Measurements from ENCODE around the gene ITPA.
"Not testable (repeated sequence)": the region's sequence is repeated elsewhere in the genome, so short reads cannot be mapped to it uniquely, and the experiment has no call there.

The ITPA gene

DNA sequence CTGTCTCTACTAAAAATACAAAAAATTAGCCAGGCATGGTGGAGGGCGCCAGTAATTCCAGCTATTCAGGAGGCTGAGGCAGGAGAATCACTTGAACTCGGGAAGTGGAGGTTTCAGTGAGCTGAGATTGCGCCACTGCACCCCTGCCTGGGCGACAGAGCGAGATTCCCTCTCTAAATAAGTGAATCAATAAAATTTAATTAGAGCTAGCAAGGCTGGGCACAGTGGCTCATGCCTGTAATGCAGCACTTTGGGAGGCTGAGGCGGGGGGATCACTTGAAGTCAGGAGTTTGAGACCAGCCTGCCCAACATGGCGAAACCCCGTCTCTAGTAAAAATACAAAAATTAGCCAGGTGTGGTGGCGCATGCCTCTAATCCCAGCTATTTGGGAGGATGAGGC lies 21.4 kb upstream of the ITPA start:
- not testable (repeated sequence) for H3K36me3 Mint-ChIP-seq; H3K4me3 Mint-ChIP-seq; H3K4me1 Mint-ChIP-seq (ENCODE audit: low read depth); H3K27ac Mint-ChIP-seq; H3K27me3 Mint-ChIP-seq; H3K9me3 Mint-ChIP-seq (ENCODE audit: low read depth)

DNA sequence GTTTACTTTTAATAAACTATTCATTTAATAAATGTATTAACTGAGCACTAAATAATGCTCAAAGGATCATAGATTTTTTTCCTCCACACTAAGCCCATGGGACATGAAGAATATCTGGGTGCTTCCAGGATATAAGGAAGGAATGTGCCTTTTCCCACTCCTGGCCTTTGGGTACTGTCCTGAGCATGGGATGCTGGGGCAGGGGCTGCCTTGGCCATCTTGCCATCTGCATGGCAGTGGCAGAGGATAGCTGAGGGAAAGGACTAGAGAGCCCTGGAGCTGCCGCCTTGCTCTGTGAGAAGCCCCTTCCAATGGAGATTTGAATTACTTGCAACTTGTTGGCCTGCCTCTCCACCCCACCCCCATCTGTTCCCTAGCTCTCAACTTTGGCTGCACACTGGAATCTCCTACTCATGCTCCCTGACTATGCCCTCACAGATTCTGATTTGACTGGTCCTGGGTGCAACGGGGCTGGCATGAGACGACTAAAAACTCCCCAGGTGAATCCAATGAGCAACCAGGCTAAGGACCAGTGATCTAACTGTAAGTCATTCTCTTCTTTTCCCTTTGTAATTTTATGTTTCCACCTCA lies 20.4 kb upstream of the ITPA start:
- H3K27me3 Mint-ChIP-seq = no peaks in the 10 kb centered on the region
- H3K9me3 Mint-ChIP-seq (ENCODE audit: low read depth) = no peaks in the 10 kb centered on the region

DNA sequence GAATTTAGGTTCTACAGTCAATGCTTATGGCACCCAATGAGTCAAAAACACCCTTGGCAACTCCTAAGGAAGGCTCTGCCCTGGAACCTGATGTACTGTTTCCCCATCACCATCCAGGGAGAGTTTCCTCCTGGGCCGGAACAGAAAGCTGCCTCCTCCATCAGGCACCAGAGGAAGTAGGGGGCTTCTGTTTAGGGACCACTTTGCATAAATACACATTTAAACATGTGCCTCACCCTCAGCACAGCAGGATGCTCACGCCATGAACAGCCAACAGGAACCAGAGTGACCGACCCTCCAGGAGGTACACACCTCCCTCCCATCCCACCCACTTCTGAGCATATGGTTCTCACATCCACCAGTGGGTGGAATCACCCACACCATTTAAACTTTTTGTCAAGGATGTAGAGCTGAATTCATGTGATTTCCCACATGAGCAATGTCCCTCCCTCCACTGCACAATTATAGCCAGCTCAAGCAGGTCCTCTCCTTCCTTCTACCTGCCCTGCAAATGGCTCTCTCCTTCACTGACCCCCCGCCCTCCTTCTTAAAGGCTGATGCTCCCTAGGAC lies 19.7 kb upstream of the ITPA start:
- no peaks in the 10 kb centered on the region for H3K36me3 Mint-ChIP-seq
- no peak overlapping the region for H3K4me3 Mint-ChIP-seq
- peaks cover 2% of the 10 kb centered on the region for H3K4me1 Mint-ChIP-seq (ENCODE audit: low read depth)
- no peaks in the 10 kb centered on the region for H3K9me3 Mint-ChIP-seq (ENCODE audit: low read depth)
- peak overlapping the region; percentile 30 for H3K27ac Mint-ChIP-seq
- no peaks in the 10 kb centered on the region for H3K27me3 Mint-ChIP-seq

More for the DNA sequence above, 20.4 kb upstream of the ITPA start:
- Mint-ChIP-seq H3K27ac (peak overlapping the region; percentile 28), H3K4me1 (ENCODE audit: low read depth) (no peaks in the 10 kb centered on the region), H3K4me3 (no peak overlapping the region), H3K36me3 (no peaks in the 10 kb centered on the region)

DNA sequence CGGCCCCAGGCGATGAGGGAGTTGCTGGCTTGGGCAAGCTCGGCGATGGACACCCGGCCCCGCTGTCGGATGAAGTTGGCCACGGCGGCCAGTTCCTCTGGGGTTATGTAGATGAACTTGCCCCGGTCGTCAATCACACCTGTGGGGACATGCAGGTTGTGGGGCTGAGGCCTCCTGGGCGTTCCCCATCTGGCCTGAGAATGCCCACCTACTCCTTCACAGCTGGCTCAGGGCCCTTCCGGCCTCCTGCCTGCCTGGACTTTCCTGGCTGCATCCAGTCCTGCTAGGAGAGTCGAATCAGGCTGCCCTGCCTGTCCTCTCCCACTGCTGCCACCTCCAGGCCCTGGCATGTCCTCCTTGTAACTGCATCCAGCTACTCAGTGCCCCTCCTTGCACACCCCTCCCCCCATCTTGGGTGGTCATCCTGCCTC lies 18.6 kb upstream of the ITPA start:
- no peak overlapping the region for H3K4me3 Mint-ChIP-seq
- no peaks in the 10 kb centered on the region for H3K9me3 Mint-ChIP-seq (ENCODE audit: low read depth)
- peaks cover 3% of the 10 kb centered on the region for H3K36me3 Mint-ChIP-seq
- peaks cover 8% of the 10 kb centered on the region for H3K4me1 Mint-ChIP-seq (ENCODE audit: low read depth)
- no peaks in the 10 kb centered on the region for H3K27me3 Mint-ChIP-seq
- H3K27ac Mint-ChIP-seq = no peak overlapping the region

DNA sequence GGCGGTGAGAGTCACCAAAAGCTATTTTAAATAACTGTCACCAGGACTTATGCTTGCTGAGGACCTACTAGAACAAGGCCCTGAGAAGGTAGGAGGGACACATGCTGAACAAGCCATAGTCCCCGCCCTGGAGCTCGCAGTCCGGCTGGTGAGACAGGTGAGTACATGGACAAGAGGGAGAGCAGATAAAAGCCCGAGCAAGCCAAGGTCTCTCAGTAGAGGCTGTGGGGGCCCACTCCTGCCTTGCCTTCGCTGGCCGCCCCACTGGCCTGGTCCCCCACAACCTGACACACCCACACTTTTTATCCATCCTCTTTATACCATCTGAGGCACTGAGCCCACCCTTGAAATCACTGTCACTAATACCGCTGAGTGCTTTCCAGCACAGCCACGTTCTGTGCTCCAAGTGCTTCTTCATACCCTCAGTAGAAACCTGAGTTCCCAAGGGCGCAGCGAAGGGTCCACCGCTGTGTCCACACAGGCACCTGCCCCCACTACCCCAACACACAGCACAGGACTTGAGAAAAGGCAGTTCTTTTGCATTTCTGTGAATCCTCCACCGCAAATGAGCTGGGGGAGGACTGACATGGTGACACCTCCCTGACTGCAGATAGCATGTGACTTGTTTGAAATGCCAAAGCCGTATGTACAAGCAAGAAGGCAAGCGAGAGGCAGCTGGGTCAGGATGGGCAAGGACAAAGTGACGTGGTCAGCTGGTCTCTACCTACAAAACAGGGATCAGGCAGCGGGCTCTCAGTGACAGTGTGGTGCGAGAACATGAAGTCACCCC lies 16.9 kb upstream of the ITPA start:
- no peaks in the 10 kb centered on the region for H3K9me3 Mint-ChIP-seq (ENCODE audit: low read depth)
- peaks cover 5% of the 10 kb centered on the region for H3K36me3 Mint-ChIP-seq
- no peak overlapping the region for H3K4me3 Mint-ChIP-seq
- H3K27ac Mint-ChIP-seq = no peak overlapping the region
- H3K4me1 Mint-ChIP-seq (ENCODE audit: low read depth) = peaks cover 13% of the 10 kb centered on the region
- no peaks in the 10 kb centered on the region for H3K27me3 Mint-ChIP-seq

DNA sequence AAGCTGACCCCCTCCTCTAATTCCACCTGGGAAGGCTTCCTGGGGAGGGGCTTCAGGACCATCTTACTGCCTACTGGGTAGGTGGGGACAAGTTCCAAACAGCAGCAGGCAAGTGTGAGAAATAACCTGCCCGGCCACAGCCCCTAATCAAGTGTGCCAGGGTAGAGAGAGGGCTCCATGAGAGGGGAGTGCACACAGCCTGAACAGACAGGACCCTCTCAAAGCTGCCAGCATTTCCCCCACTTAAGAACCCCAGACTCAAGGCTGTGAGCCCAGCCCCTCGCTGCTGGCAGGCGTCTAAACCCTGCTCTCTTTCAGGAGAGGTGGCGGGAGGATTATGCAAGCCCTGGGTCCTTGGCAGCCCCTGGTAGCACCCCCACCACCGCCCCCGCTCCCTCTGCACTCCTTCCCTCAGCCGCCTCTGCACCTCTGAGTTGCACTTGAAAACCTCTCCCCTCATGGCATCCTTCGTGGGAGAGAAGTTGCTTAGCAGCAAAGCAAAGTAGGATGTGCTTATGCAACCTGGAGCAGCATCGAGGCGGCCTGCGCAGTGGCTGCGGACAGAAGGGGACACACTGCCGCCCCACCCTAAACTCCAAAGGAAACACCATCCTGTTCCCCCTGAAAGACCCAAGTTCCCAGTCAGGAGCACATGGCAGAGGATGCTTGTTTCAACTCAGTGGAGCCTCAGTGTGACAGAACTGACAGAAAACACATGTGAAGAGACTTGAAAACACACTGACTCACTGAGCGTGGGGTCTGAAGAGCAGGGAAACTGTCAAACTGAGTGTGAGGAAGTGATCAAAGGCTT lies 15.3 kb upstream of the ITPA start:
- no peak overlapping the region for H3K4me3 Mint-ChIP-seq
- no peaks in the 10 kb centered on the region for H3K9me3 Mint-ChIP-seq (ENCODE audit: low read depth)
- H3K36me3 Mint-ChIP-seq = peaks cover 5% of the 10 kb centered on the region
- H3K27ac Mint-ChIP-seq = no peak overlapping the region
- H3K27me3 Mint-ChIP-seq = no peaks in the 10 kb centered on the region
- peaks cover 13% of the 10 kb centered on the region for H3K4me1 Mint-ChIP-seq (ENCODE audit: low read depth)

DNA sequence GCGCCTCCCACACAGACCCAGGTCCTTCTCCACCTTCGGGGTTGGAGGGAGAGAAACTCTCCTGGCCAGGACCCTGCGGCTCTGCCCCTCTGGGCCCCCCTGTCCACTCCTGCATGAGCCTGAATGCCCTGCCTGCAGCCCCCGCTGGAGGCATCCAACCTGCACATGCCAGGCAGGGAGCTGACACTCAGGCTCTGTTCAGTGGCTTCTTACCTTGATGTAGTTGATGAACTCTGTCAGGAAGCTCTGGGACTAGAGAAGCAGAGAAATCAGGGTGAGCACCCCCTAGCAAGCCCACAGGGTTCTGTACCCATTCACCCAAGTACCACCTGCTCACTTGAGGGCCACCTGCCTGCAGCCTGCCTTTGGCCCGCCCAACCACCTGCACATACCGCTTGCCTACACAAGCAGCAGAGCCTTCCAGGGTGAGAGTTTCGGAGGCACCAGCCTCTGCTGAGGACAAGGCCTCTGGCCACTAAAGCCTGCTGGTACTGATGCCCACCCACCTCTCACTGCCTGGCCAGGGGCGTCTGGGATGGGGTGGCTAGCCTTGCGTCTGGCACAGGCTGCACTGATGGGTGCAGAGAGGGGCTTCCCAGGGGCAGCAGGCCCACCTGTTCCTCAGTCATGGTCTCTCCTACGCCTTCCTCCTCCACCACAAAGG lies 14.5 kb upstream of the ITPA start:
- Mint-ChIP-seq H3K4me3 (no peak overlapping the region), H3K36me3 (peaks cover 9% of the 10 kb centered on the region), H3K4me1 (ENCODE audit: low read depth) (peaks cover 16% of the 10 kb centered on the region), H3K27me3 (no peaks in the 10 kb centered on the region), H3K27ac (peak overlapping the region; percentile 64), H3K9me3 (ENCODE audit: low read depth) (no peaks in the 10 kb centered on the region)

DNA sequence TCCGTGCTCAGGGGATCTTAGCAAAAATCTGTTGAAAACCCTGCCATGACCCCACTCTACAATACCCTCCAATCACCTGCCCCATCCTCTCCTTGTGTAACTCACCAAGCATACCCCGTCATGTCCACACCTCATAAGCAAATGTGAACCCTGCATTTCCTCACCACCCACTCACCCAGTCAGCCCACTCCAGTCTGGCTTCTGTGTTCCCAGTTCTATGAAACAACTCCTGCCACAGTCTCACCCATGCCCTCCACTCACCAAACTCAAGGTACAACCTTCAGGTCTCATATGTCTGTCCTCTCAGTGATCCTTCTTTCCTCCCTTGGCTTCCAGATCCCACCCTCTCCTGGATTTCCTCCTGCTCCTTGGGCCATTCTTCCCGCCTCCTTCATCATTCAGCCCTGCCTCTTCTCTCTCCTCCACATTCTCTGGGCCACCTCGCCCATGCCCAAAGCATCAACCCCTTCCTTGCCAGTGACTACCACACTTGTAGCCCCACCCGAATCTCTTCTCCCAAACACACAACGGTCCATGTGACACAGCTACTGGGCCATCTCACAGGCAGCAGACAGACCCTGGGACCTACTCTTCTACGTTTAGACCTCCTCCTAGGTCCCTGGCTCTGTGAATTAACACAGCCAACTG lies 13.6 kb upstream of the ITPA start:
- H3K27me3 Mint-ChIP-seq = no peaks in the 10 kb centered on the region
- H3K4me3 Mint-ChIP-seq = no peak overlapping the region
- no peaks in the 10 kb centered on the region for H3K9me3 Mint-ChIP-seq (ENCODE audit: low read depth)
- H3K36me3 Mint-ChIP-seq = peaks cover 9% of the 10 kb centered on the region
- peaks cover 19% of the 10 kb centered on the region for H3K4me1 Mint-ChIP-seq (ENCODE audit: low read depth)
- H3K27ac Mint-ChIP-seq = peak overlapping the region; percentile 64

DNA sequence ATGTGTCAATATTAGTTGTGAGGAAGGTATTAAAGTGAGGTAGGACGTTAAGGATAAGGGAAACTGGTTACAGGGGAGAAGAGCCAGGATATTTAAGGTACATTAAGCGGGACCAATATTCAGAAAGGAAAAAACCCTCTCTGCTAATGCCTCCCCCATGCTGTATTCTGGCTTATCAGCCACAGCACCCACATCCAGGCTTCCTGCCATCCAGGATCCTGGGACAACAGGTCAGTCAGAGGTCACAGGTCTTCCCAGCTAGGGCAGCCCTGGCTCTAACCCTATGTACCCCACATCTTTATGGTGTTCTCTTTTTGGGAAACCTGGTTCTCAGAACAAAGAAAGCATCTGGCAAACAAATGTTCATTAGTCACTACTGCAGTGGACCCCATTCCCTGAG lies 10.1 kb upstream of the ITPA start:
- Mint-ChIP-seq H3K27ac (no peak overlapping the region), H3K36me3 (peaks cover 11% of the 10 kb centered on the region), H3K9me3 (ENCODE audit: low read depth) (no peaks in the 10 kb centered on the region), H3K27me3 (no peaks in the 10 kb centered on the region), H3K4me1 (ENCODE audit: low read depth) (peaks cover 25% of the 10 kb centered on the region), H3K4me3 (no peak overlapping the region)

DNA sequence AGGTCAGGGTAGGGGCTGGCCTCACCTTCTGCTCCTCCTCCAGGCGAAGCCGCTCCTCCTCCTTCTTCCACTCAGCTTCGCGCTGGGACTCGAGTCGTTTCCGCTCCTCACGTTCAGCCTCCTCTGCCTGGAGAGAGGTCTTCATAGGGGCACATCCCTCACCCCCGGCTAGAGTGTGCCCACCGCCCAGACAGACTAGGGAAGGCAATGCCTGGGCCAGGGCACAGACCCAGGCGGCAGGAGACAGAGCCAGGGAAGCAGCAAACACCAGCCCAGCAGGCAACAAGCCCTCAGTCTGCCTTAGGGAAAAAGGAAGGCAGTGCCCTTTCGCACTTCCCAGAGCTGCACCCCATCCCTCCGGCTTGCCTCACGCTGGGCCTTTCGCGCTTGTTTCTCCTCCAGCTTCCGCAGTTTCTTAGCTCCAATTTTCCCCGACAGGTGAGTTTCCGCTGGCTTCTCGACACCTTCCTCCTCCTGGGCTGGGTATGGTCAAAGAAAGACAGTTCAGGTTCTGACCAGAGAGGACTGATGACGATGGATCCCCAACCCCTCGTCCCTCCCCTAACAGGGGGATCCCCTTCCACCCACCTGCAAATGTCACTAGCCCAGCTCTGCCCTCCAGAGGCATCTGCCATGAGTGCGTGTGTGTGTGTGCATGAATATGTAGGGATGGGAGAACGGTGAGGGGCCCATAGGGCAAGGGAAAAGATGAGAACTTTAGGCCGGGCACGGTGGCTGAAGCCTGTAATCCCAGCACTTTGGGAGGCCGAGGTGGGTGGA lies 9.1 kb upstream of the ITPA start:
- H3K4me3 Mint-ChIP-seq = no peak overlapping the region
- peaks cover 11% of the 10 kb centered on the region for H3K36me3 Mint-ChIP-seq
- H3K4me1 Mint-ChIP-seq (ENCODE audit: low read depth) = peaks cover 25% of the 10 kb centered on the region
- no peaks in the 10 kb centered on the region for H3K27me3 Mint-ChIP-seq
- H3K27ac Mint-ChIP-seq = peak overlapping the region; percentile 34
- no peaks in the 10 kb centered on the region for H3K9me3 Mint-ChIP-seq (ENCODE audit: low read depth)

DNA sequence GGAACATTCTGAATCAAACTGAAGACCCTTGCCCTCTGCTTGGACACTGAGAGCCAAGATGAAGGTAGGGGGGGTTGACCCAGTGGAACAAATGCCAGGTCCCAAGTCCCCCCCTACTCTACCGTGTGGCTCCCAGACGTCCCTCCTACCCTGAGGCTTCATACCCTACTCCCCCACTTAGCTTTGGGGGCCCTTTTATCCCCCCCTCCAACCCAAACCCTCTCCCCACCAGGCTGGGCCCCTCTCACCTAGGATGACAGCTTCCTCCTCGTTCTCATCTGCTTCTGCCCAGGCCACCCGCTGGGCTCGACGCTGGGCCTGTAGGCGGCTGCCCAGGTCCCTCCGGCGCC lies 6.4 kb upstream of the ITPA start:
- Mint-ChIP-seq H3K36me3 (peaks cover 6% of the 10 kb centered on the region), H3K4me3 (peak overlapping the region; percentile 96), H3K4me1 (ENCODE audit: low read depth) (peaks cover 15% of the 10 kb centered on the region), H3K27ac (no peak overlapping the region), H3K27me3 (no peaks in the 10 kb centered on the region), H3K9me3 (ENCODE audit: low read depth) (no peaks in the 10 kb centered on the region)

DNA sequence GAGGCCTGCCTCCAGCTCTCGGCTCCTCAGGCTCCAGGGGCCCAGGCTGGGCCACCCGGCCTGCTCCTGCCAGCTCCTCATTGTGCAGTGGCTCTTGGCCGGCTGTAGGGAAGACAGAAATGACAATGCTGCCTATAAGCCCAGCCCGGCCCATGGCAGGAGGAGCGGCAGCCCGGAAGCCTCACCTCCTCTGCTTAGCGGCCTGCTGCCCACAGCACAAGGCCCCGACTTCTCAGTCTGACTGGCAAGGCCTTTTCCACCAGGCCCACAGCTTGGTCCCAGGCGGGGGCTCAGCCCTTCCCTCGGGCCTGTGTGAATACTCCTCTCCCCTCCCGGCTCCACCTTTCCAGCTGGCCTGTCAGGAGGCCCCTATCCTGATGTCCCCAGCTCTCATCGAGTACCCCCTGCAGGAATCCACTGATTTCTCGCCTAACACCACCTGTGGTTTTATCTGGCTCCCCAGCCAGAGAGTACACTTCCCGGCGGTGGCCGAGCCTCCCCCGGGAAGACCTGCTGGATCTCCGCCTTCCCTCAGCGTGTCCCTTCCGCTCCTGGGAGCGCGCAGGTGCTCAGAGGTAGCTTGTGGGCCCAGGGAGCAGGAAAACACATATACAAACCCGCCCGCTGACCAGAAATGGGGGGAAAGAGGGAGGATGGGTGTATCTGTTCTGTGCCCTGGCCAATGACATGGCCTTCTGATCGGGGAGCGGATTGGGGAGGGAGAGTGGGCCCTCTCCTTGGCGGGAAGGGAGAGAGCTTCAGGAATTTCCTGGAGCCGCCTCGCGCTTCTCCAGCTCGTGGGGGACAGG lies 5.8 kb upstream of the ITPA start:
- Mint-ChIP-seq H3K27me3 (no peaks in the 10 kb centered on the region), H3K36me3 (peaks cover 6% of the 10 kb centered on the region), H3K4me1 (ENCODE audit: low read depth) (peaks cover 18% of the 10 kb centered on the region), H3K4me3 (peak overlapping the region; percentile 96), H3K9me3 (ENCODE audit: low read depth) (no peaks in the 10 kb centered on the region), H3K27ac (peak overlapping the region; percentile 94)

DNA sequence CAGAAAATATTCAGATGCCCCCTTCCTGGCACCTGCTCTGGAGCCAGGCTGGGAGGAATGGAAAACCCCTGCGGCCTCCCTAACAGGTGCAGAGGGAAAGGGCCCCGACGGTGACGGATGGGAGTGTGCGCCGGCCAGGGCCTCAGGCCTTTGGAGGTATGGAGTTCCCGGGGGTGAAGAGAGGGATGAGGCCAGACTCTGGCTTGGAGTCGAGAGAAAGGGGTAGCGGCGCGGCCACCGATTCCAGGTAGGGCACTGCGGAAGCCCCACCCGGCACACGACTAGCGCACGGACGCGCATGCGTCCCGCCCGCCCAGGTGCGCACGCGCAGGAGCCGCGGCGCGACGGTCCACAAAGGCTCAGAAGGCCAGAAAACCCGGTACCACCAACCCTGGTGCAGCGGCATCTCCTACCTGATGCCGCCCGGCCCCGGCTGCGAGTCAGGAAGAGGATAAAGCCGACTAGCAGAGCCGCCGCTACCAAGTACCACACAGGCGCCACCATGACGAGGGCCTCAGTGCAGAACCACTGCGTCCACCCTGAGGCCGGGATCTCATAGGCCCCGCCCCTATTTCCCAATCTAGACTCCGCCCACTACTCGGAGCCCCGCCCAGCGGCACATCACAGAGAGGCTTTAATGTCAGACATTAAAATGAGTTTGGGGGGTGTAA lies 5.0 kb upstream of the ITPA start, which contains the start of gene DDRGK1:
Gene DDRGK1 (minus strand): TSS at position 559 of the 671 bp plus-strand sequence. CDS start 55 bp downstream, at position 504.
- no peaks in the 10 kb centered on the region for H3K9me3 Mint-ChIP-seq (ENCODE audit: low read depth)
- peak within 1 kb of the TSS; percentile 96 for H3K4me3 Mint-ChIP-seq
- H3K4me1 Mint-ChIP-seq (ENCODE audit: low read depth) = peaks cover 23% of the 10 kb centered on the region
- peak within 1 kb of the TSS; percentile 94 for H3K27ac Mint-ChIP-seq
- no peaks in the 10 kb centered on the region for H3K27me3 Mint-ChIP-seq
- peaks cover 6% of the 10 kb centered on the region for H3K36me3 Mint-ChIP-seq
